ENCODE results near the gene FAAP24.
"Not testable (repeated sequence)": the region's sequence is repeated elsewhere in the genome, so short reads cannot be mapped to it uniquely, and the experiment has no call there.

Gene FAAP24

DNA sequence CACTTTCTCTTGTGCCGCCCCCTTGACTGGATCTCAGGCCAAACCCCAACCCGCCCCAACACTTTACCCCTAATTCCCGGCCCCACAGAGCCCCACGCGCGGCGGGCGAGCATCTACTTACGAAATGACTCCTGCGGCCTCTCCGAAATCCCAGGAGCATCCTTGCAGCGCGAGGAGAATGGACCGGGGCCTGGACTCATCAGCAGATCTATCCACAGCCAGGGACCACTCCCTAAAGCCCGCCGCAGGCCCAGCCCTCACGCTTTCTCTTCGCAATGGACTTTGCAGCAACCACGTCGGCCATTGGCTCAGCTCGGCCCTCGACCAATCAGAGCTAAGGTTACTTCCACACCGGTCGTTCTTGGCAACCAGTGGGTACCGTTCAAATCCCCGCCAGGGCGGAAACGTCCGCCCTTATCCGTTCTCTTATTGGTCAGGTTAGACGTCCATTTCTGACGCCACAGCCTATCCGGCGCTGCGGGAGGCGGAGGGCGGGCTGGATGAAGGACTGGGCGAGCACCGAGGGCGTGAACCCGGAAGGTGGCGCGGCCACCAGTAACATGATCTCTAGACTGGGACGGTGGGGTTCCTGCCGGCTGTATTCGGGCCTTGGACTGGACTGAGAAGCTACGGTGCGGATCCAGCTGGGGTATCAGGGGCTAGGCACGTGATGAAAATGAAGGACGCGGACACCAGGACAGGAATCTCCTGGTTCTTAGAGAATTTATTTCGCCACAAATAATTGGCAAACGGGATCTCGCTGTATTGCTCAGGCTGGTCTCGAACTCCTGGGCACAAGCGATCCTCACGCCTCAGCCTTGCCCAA, at the start of gene FAAP24, which contains the start of gene CEP89:
FAAP24 (plus strand) TSS at position 528 of the 826 bp plus-strand sequence. CDS start 955 bp downstream, outside the sequence.
CEP89 (minus strand) TSS at position 244 of the 826 bp plus-strand sequence; CDS start at position 160, 84 bp downstream.
- peak; percentile 100 for DNase-seq

GRCh38 chr19:32924200-32924599, 47.8 kb upstream of the FAAP24 start:
- no peak for DNase-seq

DNA sequence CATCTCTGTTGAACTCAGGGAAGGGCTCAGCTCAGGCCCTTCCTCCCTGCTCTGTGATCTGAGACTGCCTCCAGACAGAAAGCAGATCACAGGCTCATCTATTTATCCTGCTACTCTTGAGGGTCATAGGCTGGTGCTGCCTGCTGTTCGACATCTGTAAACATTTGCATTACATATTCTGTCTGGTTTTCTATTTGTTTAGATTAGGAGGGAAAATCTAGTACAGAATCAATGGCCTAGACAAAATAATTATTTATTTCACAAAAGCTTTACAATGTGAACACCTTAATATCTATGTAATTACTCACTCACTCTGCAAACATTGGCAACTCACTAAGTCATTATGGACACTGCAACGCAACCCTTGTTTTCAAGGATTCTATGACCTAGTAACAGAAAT, 43.2 kb upstream of the FAAP24 start:
- DNase-seq: no peak

- no peak for DNase-seq
Measured at GRCh38 chr19:32930567-32930966, 41.5 kb upstream of the FAAP24 start.

- DNase-seq: no peak
Measured at GRCh38 chr19:32933571-32933970, 38.5 kb upstream of the FAAP24 start.

DNA sequence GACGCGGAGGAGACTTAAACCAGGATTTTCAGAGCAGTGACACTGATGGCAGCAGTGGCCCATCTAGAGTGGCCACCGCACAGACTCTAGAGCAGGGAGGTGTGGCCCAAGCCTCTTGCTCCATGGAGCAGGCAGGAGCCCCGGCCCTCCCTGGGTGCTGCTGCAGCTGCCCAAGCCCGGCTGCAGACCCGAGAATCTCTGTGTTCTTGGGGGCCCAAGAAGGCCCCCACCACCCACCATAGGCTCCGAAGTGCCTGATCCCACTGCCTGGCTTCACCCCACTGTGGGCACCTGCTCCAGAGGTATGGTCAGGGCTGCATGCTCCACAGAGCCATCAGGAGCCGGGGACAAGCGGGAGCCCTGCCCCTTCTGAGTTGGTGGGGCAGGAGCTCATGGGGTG, 36.4 kb upstream of the FAAP24 start:
- DNase-seq: no peak

DNA sequence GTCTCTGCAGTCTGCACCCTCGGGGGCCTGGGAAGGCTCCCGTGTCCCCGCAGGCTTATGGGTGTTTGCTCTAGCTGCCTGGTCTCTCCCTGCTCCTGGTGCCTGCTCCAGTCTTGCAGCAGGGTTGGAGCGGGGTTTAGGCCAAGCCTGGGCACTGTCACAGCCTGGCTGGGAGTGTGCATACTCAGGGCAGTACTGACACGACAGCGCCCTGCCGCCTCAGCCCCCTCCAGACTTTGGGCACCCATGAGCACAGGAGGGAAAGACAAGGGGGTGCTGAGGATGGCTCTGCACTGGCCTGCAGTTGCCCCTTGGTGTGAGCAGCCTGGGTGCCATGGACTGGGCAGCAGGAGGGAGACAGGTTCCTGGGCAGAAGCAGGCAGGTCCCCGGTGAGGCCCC, 36.0 kb upstream of the FAAP24 start:
- DNase-seq: no peak

DNA sequence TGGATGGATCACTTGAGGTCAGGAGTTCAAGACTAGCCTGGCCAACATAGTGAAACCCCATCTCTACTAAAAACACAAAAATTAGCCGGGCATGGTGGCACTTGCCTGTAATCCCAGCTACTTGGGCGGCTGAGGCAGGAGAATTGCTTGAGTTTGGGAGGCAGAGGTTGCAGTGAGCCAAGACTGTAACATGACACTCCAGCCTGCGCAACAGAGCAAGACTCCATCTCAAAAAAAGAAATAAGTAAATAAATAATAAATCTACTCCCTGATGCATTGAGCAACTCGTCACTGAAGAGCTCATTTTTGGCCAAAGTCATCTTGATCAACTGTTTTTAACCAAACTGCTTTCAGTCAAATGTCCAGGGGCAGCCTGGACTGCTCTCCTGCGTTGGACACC, 30.8 kb upstream of the FAAP24 start:
- DNase-seq: not testable (repeated sequence)

- DNase-seq: no peak
Measured at GRCh38 chr19:32945260-32945659, 26.8 kb upstream of the FAAP24 start.

DNA sequence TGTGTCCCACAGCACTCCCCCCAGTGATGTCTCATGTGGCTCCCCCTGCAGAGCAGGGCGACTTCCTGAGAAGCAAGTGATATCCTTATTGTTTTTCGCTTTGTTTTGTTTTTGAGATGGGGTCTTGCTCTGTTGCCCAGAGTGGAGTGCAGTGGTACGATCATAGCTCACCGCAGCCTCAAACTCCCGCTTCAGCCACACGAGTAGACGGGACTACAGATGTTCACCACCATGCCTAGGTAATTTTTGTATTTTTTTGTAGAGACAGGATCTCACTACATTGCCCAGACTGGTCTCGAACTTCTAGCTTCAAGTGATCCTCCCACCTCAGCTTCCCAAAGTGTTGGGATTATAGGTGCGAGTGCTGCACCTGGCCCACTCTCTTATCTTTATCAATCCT, 5.3 kb upstream of the FAAP24 start:
- no peak for DNase-seq

GRCh38 chr19:32969549-32969948, 2.5 kb upstream of the FAAP24 start:
- DNase-seq: no peak

DNA sequence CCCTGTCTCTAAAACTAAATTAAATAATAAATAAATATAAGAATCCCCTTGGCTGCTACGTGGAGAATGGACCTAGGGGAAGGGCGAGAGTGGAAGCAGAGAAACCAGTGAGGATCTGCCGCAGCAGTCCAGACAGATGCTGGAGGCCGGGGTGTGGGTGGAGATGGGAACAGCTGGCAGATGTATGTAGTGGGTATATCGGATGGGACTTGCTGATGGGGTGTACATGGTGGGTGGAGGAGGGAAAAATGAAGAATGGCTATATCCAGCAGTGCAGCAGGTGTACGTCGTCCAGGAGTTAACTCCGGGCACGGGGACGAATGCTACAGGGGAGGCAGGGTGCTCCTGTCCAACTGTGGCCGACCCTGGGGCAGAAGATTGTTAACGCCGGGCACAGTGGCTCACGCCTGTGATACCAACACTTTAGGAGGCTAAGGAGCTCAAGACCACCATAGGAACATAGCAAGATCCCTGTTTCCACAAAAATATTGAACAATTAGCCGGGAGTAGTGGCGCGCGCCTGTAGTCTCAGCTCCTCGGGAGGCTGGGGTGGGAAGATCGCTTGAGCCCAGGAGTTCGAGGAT, 938 bp upstream of the FAAP24 start:
- no peak for DNase-seq

DNA sequence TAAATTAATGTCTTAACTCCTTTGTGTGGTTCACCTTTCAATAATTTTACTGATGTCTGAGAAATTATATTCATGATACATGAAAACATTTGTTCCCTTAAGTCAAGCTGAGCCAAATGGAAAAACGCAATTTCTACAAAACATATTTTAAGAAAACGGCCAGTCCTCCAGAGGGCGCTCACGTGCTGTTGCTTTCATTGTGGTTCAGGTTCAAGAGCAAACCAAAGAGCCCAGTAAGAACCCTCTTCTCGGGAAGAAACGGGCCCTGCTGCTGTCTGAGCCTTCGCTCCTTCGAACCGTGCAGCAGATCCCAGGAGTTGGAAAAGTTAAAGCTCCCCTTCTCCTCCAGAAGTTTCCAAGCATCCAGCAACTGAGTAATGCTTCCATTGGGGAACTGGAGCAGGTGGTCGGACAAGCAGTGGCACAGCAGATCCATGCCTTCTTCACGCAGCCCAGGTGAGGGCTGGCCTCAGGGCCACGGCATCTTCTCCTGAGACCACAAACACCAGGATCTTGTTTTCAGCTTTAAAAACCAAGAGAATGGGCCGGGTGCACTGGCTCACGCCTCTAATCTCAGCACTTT, 4.3 kb downstream of the FAAP24 start:
- peak; percentile 90 for DNase-seq

DNA sequence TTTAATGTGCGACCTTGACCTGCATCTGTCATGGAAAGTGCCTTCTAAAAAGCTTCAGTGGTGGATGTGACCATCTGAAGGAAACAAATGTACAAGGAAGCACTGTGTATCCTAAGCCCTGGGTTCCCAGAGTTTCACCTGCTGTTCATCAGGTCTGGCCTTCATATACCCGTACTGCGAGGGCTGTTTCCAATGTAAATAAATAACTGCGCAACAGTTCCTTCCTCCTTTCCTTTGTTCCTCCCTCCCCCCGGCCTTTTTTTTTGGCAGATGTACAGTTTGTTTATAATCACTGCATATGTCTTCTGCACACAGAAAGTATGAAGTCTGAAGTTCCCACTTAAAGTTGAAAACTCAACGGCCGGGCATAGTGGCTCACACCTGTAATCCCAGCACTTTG, 5.2 kb downstream of the FAAP24 start:
- no peak for DNase-seq

GRCh38 chr19:32977813-32978212, 5.8 kb downstream of the FAAP24 start:
- not testable (repeated sequence) for DNase-seq

DNA sequence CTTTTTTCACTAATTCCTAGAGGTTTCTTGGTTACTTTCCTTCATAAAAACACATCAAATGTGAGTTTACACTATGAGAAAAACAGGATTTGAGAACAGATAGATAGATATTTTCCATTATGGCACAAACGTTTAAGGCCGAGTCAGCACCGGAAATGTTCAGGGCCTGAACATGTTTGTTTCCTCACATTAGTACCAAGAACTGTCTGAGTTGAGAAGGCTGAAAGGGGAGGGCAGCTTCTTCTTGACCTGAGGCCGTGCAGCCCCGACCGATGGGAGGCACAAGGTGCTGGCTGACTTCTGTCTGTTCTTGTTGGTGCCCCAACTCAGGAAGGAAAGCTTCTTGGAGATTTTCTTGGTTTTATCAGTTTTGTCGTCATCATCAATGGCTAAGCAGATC, 7.8 kb downstream of the FAAP24 start:
- DNase-seq: not testable (repeated sequence)

GRCh38 chr19:32982488-32982887, 10.4 kb downstream of the FAAP24 start:
- not testable (repeated sequence) for DNase-seq

GRCh38 chr19:32988254-32988653, 16.2 kb downstream of the FAAP24 start:
- DNase-seq: not testable (repeated sequence)

DNA sequence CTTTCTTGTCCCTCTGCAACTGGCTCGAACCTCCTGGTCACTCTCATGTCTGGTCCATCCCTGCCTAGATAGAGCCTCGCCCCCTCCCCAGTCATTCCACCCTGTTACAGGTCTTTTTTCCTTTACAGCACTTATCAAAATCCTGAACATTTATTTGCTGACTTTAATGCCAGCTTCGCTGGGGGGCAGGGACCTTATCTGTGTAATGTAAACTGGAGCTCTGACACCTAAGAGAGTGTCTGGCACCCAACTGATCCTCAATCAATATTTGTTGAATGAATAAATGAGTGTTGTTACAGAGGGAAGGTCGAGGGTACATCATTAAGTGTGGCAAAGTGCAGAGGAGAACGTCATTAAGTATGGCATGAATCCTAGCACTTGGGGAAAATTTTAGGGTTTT, 16.7 kb downstream of the FAAP24 start:
- no peak for DNase-seq

DNA sequence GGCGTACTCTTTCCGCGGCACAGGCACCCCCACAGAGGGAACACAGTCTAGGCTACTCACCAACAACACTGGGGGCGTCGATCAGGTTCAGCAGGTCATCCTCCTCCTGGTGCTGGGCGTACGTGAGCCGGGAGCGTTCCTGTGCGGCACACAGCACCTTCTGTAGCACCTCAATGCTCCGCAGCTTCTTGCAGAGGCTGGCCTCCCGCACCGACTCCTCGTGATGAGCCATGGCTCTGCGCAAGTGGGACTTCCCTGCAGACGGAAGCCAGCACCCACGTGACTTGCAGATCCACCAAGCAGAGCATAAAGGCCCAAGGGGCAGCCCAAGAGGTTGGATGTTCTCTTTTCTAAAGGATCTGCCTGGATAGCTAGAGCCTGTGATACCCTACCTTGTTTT, 23.9 kb downstream of the FAAP24 start:
- not testable (repeated sequence) for DNase-seq

DNA sequence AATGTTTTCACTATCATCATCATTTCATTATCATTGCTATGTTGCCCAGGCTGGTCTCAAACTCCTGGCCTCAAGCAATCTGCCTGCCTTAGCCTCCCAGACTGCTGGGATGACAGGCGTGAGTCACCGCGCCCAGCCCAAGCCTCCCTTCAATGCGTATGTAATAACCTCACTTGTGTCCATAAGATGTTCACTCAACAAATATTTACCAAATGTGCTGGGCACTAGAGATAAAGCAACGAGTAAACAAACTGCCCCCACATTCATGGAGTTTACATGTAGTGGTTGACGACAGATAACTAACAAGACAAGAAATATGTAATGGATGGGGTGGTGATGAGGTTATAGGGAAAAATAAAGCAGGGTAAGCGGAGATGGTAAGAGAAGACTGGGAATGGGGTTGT, 25.0 kb downstream of the FAAP24 start:
- peak; percentile 9 for DNase-seq

GRCh38 chr19:32997716-32998355, 25.8 kb downstream of the FAAP24 start:
- DNase-seq: no peak

DNA sequence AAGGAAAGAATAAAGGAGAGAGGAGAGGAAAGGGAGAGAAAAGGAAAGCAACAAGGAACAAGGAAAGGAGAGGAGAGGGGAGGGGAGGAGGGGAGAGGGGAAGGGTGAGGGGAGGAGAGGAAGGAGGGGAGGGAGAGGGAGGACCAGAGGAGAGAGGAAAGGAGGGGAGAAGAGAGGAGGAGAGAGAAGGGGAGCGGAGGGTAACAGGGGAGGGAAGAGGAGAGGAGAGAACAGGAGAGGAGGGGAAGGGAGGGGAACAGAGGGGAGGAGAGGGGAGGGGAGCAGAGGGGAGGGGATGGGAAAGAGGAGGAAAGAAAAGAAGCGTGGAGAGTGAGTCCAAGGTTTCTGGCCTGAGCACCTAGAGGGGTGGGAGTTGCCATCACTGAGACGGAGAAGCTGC, 26.7 kb downstream of the FAAP24 start:
- no peak for DNase-seq

DNA sequence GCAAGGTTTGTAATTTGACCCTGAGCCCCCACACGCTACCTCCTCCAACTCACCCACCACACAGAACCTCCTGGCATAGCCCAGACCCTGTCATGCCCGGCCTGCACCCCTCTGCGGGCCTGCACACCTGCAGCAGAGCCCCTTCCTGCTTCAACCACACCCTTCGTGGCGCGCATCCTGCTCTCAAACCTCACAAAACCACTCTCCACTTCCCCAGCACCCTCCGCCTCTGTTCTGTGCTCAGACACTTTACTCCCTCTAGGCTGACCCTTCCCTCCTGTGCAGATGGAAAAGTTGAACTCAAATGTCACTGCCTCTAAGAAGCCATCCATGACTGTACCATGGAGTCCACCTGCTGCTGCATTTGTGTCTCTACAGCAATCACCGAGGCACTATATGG, 28.5 kb downstream of the FAAP24 start:
- DNase-seq: no peak
